Epidermal melanocyte (primary cell): ENCODE results near the gene SFSWAP.
"Not testable (repeated sequence)": the region's sequence is repeated elsewhere in the genome, so short reads cannot be mapped to it uniquely, and the experiment has no call there.

Source experiments
- DNase-seq: peaks from one replicate; pipeline ENCODE4 v3.0.0; 2011; ENCODE audit warnings: low spot score; ENCODE audit not compliant: insufficient read length

Gene SFSWAP

GRCh38 chr12:131701705-131702572 is 9.0 kb upstream of the SFSWAP start:
- no peak for DNase-seq

- no peak for DNase-seq
These were observed 8.4 kb upstream of the SFSWAP start for GRCh38 chr12:131702573-131702877.

- DNase-seq = no peak
These were observed 7.7 kb upstream of the SFSWAP start for GRCh38 chr12:131703161-131703560.

DNA sequence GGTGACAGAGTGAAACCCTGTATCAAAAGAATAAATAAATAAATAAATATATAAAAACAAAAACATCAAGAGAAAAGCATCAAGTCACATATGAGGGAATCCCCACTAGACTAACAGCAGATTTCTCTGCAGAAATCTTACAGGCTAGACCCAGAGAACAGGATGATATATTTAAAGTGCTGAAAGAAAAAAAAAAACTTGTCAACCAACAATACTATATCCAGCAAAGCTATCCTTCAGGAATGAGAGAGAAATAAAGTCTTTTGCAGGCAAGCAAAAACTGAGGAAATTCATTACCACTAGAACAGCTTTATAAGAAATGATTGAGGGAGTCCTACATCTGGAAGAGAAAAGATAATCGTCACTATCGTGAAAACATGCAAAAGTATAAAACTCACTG is 6.4 kb upstream of the SFSWAP start:
- no peak for DNase-seq

- not testable (repeated sequence) for DNase-seq
These were observed 4.2 kb upstream of the SFSWAP start for GRCh38 chr12:131706709-131707108.

- no peak for DNase-seq
These were observed 1.7 kb upstream of the SFSWAP start for GRCh38 chr12:131709226-131709625.

DNA sequence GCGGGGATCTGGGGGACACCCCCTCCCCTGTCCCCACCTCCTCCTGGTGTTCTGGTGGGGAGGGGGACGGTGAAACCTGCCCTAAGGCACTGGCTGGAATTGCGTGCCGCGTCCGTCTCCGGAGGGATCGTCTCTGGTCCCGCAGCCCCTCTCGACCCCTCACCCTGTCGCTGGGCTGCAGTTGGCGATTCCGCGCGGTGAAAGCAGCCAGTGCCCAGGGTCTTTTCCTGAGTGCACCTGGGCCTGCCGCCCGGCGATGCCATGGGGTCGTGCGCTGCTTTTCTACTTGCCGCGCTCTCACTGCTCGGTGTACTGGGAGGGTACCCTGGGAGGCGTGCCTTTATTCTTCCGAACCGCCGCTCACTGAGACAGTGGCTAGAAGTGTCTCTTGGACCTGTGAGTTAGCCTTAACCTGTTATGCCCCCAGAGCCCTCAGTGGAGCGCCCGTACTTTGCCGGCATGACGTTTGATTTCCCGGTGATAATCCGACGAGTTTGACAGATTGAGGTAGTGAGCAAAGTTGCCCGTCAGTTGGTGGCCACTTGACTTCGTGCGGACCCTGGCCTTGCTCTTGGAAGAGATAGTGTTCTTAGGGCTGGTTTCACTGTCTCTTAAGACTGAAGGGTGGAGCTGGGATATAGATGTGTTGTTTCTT is 788 bp downstream of the SFSWAP start:
- DNase-seq = no peak

DNA sequence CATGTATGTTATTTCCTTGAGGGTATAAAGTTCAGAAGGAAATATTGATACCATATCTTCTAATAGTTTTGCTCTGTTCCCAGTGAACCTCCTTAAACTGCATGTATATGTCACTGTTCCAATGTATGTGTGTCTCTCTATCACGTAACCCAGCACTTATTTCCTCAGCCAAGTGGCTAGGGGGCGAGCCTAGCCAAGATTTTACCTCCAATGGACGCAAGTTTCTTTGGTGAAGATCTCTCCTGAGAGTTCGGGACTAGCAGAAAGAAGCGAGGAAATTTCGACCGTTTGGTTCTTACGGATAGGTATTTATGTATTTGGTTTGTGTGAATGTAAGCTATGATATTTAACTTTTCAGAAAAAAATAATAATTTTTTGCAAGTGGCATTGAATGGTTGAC is 2.5 kb downstream of the SFSWAP start:
- DNase-seq = no peak

DNA sequence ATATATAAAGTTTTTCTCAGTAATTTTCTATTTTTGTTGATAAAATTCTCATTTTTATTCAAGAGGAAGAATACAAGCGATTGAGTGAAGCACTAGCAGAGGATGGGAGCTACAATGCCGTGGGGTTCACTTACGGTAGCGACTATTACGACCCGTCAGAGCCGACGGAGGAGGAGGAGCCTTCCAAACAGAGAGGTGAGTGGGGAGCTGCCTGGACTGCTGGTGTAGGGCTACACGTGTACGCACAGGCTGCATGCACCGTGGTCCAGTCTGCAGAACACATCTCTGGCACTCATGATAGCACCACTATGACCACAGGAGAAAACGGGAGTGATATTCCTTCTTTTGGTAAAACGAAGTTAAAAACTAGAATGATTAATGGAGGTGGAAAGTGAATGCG is 3.9 kb downstream of the SFSWAP start:
- no peak for DNase-seq

DNA sequence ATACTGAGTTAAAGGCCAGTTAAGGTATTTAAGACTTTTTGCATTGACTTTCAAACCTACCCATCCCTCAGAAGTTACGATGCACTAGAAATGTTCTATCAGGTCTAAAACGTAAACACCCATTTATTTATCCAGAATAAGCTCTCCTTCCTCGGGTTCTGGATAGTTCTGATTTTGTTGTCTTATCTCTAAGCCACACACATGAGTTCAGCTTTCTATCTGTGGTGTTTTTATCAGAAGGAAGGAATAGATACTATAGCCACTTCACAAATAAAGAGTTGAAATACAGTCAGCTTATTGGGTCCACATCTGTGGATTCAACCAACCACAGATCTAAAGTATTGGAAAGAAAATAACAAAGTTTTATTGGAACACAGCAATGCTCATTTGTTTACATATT is 5.4 kb downstream of the SFSWAP start:
- DNase-seq = no peak

- no peak for DNase-seq
These were observed 9.4 kb downstream of the SFSWAP start for GRCh38 chr12:131720241-131720640.

DNA sequence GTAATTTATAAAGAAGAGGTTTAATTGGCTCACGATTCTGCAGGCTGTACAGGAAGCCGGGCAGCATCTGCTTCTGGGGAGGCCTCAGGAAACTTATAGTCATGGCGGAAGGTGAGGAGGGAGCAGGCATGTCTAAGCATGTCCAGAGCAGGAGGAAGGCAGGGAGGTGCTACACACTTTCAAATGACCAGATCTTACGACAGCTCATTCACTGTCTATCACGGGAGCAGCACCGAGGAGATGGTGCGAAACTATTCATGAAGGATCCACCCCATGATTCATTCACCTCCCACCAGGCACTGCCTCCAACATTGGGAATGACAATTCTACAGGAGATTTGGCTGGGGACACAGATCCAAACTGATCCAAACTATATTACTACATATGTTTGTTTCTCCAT is 10.0 kb downstream of the SFSWAP start:
- DNase-seq = no peak

DNA sequence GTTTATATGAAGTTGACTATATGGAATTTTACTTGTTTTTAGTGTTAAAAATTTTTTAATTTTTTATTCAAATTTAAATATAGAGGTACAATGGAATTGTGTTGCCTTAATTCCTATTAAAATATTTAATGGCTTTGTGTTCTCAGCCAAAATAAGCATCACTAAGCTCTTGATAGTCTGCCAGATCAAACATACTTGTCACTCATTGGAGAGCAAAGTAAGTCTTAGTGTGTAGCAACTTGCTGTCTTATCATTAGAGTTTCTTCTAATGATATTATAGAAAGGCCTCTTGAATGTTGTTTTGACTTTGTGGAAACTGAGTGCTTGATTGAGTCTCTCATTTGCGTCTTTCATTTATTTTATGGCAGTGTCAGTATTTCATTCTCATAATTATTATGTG is 10.7 kb downstream of the SFSWAP start:
- no peak for DNase-seq

DNA sequence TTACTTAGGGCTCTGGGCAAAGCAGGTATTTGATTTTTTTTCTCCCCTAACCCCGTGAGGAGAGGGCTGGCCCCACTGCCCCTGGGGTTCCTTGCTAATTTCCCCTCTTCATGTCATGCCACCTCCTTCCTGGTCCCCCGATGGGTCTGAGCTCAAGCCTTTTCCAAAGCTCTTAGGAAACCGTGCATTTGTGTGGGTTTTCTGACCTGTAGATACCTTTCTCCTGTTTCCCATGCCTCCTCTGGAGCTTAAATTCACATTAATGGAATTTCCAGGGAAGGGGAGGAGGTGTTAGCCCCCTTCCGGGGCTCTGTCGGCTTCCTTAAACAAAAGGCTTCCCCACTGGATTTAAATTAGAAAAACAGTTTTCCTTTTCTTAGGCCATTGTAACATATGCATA is 12.6 kb downstream of the SFSWAP start:
- DNase-seq = no peak

GRCh38 chr12:131724534-131724933 is 13.6 kb downstream of the SFSWAP start:
- no peak for DNase-seq

GRCh38 chr12:131725503-131725902 is 14.6 kb downstream of the SFSWAP start:
- DNase-seq = no peak

GRCh38 chr12:131728720-131729119 is 17.8 kb downstream of the SFSWAP start:
- DNase-seq = no peak

- no peak for DNase-seq
These were observed 18.5 kb downstream of the SFSWAP start for GRCh38 chr12:131729254-131729955.

- DNase-seq = no peak
These were observed 22.2 kb downstream of the SFSWAP start for GRCh38 chr12:131732996-131733615.

DNA sequence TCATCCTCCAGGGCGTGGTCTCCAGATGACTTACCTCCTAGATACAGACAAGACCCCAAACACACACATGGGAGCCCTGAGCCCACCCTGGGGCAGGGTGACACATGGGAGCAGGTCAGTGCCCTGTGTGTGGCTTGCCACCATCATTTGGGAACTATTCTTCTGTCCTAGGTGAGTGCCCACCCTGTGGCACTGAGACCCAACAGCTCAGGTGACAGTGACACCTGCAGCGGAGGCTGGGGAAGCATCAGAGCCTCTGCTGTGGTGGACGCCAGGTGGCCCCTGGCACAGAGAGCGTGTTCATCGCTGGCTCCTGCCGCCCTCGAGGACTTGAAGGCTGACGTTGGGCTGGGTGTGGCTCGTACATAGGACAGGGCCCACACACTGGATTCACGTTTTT is 23.0 kb downstream of the SFSWAP start:
- DNase-seq = no peak

- DNase-seq = no peak
These were observed 23.7 kb downstream of the SFSWAP start for GRCh38 chr12:131734336-131735152.
